ENCODE results near the gene GPAT2.
"Not testable (repeated sequence)": the region's sequence is repeated elsewhere in the genome, so short reads cannot be mapped to it uniquely, and the experiment has no call there.

The GPAT2 gene

DNA sequence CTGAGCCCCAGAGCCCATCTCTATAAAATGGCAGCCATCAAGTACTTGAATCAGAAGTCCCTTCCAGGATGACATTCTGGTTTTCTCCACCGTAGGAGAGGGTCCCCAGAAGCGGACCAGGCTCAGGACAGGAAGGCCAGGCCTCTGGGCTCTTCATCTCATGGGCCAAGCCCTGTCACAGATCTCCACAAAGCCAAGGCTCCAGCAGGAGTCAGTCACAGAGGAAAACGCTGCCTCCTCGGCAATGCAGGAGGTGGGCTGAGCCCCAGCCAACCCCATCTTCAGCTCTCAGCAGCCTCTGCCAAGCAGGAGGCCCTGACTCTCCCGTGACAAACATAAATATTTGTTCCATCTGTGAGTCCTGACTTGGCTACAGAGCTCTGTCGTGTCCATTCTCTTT is 39.4 kb upstream of the GPAT2 start:
- no peaks in the 10 kb centered on the region for H3F3A ChIP-seq (ENCODE audit: insufficient read depth, low read length)
- H3K9me2 ChIP-seq (ENCODE audit: low read depth, low read length): no peaks in the 10 kb centered on the region
- H3K27ac ChIP-seq (ENCODE audit: low read depth, low read length, poor library complexity, severe bottlenecking): no peak overlapping the region
- H3K4me3 ChIP-seq (ENCODE audit: low read depth, low read length, poor library complexity, severe bottlenecking): no peak overlapping the region
- H3K27me3 ChIP-seq (ENCODE audit: insufficient read depth, low read length): 0 out of 2 replicates have a peak, but pooled peaks cover 5% of the 10 kb centered on the region
- peaks cover 3% of the 10 kb centered on the region; the same call in 1 of the 2 replicates for H3K9me3 ChIP-seq (ENCODE audit: low read length)
- H3K9ac ChIP-seq (ENCODE audit: low read length): no peak overlapping the region
- H3K4me1 ChIP-seq (ENCODE audit: insufficient read depth, low read length, severe bottlenecking): no peaks in the 10 kb centered on the region
- no peak overlapping the region for H3K4me2 ChIP-seq (ENCODE audit: low read length)
- H3K79me2 ChIP-seq (ENCODE audit: insufficient read depth, low read length): no peaks in the 10 kb centered on the region
- no peak overlapping the region for H2AFZ ChIP-seq (ENCODE audit: low read length)
- TF ChIP-seq, protein P1, sequence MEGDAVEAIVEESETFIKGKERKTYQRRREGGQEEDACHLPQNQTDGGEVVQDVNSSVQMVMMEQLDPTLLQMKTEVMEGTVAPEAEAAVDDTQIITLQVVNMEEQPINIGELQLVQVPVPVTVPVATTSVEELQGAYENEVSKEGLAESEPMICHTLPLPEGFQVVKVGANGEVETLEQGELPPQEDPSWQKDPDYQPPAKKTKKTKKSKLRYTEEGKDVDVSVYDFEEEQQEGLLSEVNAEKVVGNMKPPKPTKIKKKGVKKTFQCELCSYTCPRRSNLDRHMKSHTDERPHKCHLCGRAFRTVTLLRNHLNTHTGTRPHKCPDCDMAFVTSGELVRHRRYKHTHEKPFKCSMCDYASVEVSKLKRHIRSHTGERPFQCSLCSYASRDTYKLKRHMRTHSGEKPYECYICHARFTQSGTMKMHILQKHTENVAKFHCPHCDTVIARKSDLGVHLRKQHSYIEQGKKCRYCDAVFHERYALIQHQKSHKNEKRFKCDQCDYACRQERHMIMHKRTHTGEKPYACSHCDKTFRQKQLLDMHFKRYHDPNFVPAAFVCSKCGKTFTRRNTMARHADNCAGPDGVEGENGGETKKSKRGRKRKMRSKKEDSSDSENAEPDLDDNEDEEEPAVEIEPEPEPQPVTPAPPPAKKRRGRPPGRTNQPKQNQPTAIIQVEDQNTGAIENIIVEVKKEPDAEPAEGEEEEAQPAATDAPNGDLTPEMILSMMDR (IDR thresholded peaks at IDR 0.05; ENCODE audit: low read length): no peak
- TF ChIP-seq EZH2 (IDR thresholded peaks at IDR 0.05; ENCODE audit: borderline replicate concordance, low read length): no peak
- H3K36me3 ChIP-seq (ENCODE audit: insufficient read depth, low read length): no peaks in the 10 kb centered on the region
- H4K20me1 ChIP-seq (ENCODE audit: insufficient read depth, low read length): no peaks in the 10 kb centered on the region

DNA sequence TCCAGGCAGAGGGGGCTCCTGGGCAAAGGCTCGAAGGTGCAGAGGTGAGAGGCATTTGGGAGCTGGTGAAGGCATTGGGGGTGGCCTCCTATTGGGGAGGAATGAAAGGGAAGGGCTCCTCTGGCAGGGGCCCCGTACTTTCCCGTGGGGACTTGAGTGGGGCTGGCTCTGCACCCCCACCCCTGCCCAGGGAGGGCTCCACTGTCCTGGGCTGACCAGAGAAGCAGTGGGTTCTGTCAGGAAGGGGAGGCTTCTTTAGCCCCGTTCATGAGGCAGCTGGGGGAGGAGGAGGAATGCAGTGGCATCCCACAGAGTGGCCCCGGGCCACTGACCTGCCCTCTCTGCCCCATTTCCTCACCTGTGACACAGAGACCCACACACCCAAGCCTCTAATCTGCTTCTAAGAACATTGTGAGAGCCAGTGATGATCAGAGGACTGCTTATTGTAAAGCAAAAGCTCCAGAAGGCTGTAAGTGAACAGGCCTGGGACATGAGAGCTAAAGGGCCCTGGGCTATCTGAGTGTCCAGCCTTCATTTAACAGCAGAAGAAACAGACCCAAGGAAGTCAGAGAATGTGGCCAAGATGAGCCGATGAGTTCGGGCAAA is 38.6 kb upstream of the GPAT2 start:
- Histone ChIP-seq H3K36me3 (ENCODE audit: insufficient read depth, low read length) (no peaks in the 10 kb centered on the region), H3K9ac (ENCODE audit: low read length) (no peak overlapping the region), H4K20me1 (ENCODE audit: insufficient read depth, low read length) (no peaks in the 10 kb centered on the region), H3F3A (ENCODE audit: insufficient read depth, low read length) (no peaks in the 10 kb centered on the region), H3K27me3 (ENCODE audit: insufficient read depth, low read length) (0 out of 2 replicates have a peak, but pooled peaks cover 5% of the 10 kb centered on the region), H3K4me3 (ENCODE audit: low read depth, low read length, poor library complexity, severe bottlenecking) (no peak overlapping the region), H3K9me2 (ENCODE audit: low read depth, low read length) (no peaks in the 10 kb centered on the region), H3K4me2 (ENCODE audit: low read length) (no peak overlapping the region), H3K79me2 (ENCODE audit: insufficient read depth, low read length) (no peaks in the 10 kb centered on the region), H3K4me1 (ENCODE audit: insufficient read depth, low read length, severe bottlenecking) (no peaks in the 10 kb centered on the region), H2AFZ (ENCODE audit: low read length) (no peak overlapping the region), H3K27ac (ENCODE audit: low read depth, low read length, poor library complexity, severe bottlenecking) (no peak overlapping the region), H3K9me3 (ENCODE audit: low read length) (peaks cover 3% of the 10 kb centered on the region; the same call in 1 of the 2 replicates)
- TF ChIP-seq EZH2 (IDR thresholded peaks at IDR 0.05; ENCODE audit: borderline replicate concordance, low read length): no peak
- TF ChIP-seq, protein P1 (IDR thresholded peaks at IDR 0.05; ENCODE audit: low read length): no peak

- peaks cover 3% of the 10 kb centered on the region; the same call in 1 of the 2 replicates for H3K9me3 ChIP-seq (ENCODE audit: low read length)
- TF ChIP-seq EZH2 (IDR thresholded peaks at IDR 0.05; ENCODE audit: borderline replicate concordance, low read length): no peak
- TF ChIP-seq, protein P1 (IDR thresholded peaks at IDR 0.05; ENCODE audit: low read length): no peak
Measured at GRCh38 chr2:96072746-96073145, 38.0 kb upstream of the GPAT2 start.

GRCh38 chr2:96071977-96072491 is 37.3 kb upstream of the GPAT2 start:
- not testable (repeated sequence) for H3K79me2 ChIP-seq (ENCODE audit: insufficient read depth, low read length); H3K36me3 ChIP-seq (ENCODE audit: insufficient read depth, low read length); H3F3A ChIP-seq (ENCODE audit: insufficient read depth, low read length); H3K27ac ChIP-seq (ENCODE audit: low read depth, low read length, poor library complexity, severe bottlenecking); H3K4me2 ChIP-seq (ENCODE audit: low read length); H3K9me3 ChIP-seq (ENCODE audit: low read length); H3K4me1 ChIP-seq (ENCODE audit: insufficient read depth, low read length, severe bottlenecking); H3K27me3 ChIP-seq (ENCODE audit: insufficient read depth, low read length); H3K9ac ChIP-seq (ENCODE audit: low read length); H4K20me1 ChIP-seq (ENCODE audit: insufficient read depth, low read length); H3K9me2 ChIP-seq (ENCODE audit: low read depth, low read length); H3K4me3 ChIP-seq (ENCODE audit: low read depth, low read length, poor library complexity, severe bottlenecking); H2AFZ ChIP-seq (ENCODE audit: low read length)

More at GRCh38 chr2:96072746-96073145, 38.0 kb upstream of the GPAT2 start:
- Histone ChIP-seq H4K20me1 (ENCODE audit: insufficient read depth, low read length) (no peaks in the 10 kb centered on the region), H3K4me2 (ENCODE audit: low read length) (no peak overlapping the region), H2AFZ (ENCODE audit: low read length) (no peak overlapping the region), H3K79me2 (ENCODE audit: insufficient read depth, low read length) (no peaks in the 10 kb centered on the region), H3K36me3 (ENCODE audit: insufficient read depth, low read length) (no peaks in the 10 kb centered on the region), H3K4me1 (ENCODE audit: insufficient read depth, low read length, severe bottlenecking) (no peaks in the 10 kb centered on the region), H3K27ac (ENCODE audit: low read depth, low read length, poor library complexity, severe bottlenecking) (no peak overlapping the region), H3K4me3 (ENCODE audit: low read depth, low read length, poor library complexity, severe bottlenecking) (no peak overlapping the region), H3K9me2 (ENCODE audit: low read depth, low read length) (no peaks in the 10 kb centered on the region), H3K27me3 (ENCODE audit: insufficient read depth, low read length) (0 out of 2 replicates have a peak, but pooled peaks cover 5% of the 10 kb centered on the region), H3F3A (ENCODE audit: insufficient read depth, low read length) (no peaks in the 10 kb centered on the region), H3K9ac (ENCODE audit: low read length) (no peak overlapping the region)

DNA sequence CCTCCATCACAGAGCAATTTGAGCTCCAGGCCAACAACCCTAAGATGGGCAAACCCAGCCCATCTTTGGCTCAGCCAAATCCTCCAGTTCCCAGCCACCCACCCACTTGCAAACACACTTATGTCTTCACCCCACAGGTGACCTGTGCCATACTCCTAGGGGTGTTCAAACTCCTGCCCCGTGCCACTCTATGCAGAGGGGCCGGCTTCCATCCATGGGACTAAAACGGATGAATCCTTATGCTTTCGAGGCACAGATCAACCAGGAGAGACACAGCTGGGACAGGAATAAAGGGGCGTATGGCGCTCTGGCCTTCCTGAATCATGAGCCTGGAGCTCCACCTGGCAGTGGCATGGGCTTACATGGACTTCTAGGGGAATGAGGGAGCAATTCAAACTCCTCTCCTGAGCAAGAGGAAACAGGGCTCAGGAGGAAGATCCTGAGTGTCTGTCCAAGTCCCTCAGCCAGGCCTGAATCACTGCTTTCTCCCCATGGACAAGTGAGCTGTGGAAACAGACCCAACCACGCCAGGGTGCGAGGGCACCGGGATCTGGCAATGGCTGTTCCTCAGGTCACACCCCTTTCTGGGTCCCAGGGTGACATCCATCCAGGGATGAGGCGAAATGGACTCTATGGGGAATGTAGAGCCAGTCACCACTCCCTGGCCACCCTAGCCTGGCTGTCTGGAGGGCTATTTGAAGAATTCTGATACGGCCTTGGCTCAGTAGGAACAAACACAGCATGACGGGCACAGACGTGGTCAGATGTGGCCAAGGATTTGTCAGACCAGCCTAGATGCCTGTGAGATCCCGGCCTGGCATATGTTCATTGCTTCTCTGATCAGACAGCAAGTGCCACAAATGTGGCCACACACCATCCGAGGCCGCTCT is 36.6 kb upstream of the GPAT2 start:
- not testable (repeated sequence) for H4K20me1 ChIP-seq (ENCODE audit: insufficient read depth, low read length); H3K36me3 ChIP-seq (ENCODE audit: insufficient read depth, low read length); H3K4me3 ChIP-seq (ENCODE audit: low read depth, low read length, poor library complexity, severe bottlenecking); H2AFZ ChIP-seq (ENCODE audit: low read length); H3K9ac ChIP-seq (ENCODE audit: low read length); H3K79me2 ChIP-seq (ENCODE audit: insufficient read depth, low read length); H3F3A ChIP-seq (ENCODE audit: insufficient read depth, low read length); H3K9me3 ChIP-seq (ENCODE audit: low read length); H3K4me2 ChIP-seq (ENCODE audit: low read length); H3K4me1 ChIP-seq (ENCODE audit: insufficient read depth, low read length, severe bottlenecking); H3K27ac ChIP-seq (ENCODE audit: low read depth, low read length, poor library complexity, severe bottlenecking); H3K9me2 ChIP-seq (ENCODE audit: low read depth, low read length); H3K27me3 ChIP-seq (ENCODE audit: insufficient read depth, low read length)

All from OCI-LY1 (cell line).